ENCODE results near the gene PRSS2.

- TF ChIP-seq CTCF (IDR thresholded peaks at IDR 0.05; ENCODE audit: insufficient read depth, low read length) (no peak), GABPA (IDR thresholded peaks at IDR 0.05; ENCODE audit: low read depth) (no peak), POLR2AphosphoS5 (IDR thresholded peaks at IDR 0.05; ENCODE audit: low read depth) (no peak), REST (IDR thresholded peaks at IDR 0.05; ENCODE audit: insufficient replicate concordance, low read depth) (no peak), SPI1 (IDR thresholded peaks at IDR 0.05; ENCODE audit: borderline replicate concordance, low read depth) (no peak)
These were observed 51.9 kb downstream of the PRSS2 start for GRCh38 chr7:142822714-142823113.
